Esophagus squamous epithelium (tissue), 5 donors: ENCODE measurements around the gene ATP9B. TPM values are rescaled to one million over a fixed set of nuclear protein-coding genes. Genes with fewer than 3 reads are reported as not detected.

Source experiments
- DNase-seq: peaks from one replicate; lab custom pipeline; 2025; lab: John Stamatoyannopoulos, UW
- H3K27ac ChIP-seq, 4 donors: fragments of 200-600 bp; sonication (generic); one replicate each; pipeline ENCODE4 v1.5.1; 2016 to 2019; ENCODE audit warnings: mild to moderate bottlenecking in 1 of 4
- H3K27me3 ChIP-seq, 4 donors: fragments of 200-600 bp; sonication (generic); 1 replicate in 3 of 4; 2 replicates in 1 of 4; pipeline versions ENCODE4 v1.5.1 to v1.6.0; 2017 to 2021; ENCODE audit warnings: antibody characterized with exemption in 1 of 4
- H3K36me3 ChIP-seq, 3 donors: fragments of 200-600 bp; sonication (generic); one replicate each; pipeline ENCODE4 v1.5.1; 2016 to 2019
- H3K4me1 ChIP-seq, 3 donors: fragments of 200-600 bp; sonication (generic); one replicate each; pipeline ENCODE4 v1.5.1; 2017 to 2019
- H3K4me3 ChIP-seq, 4 donors: fragments of 200-600 bp; sonication (generic); 1 replicate in 3 of 4; 2 replicates in 1 of 4; pipeline ENCODE4 v1.5.1; 2016 to 2019; ENCODE audit warnings: mild to moderate bottlenecking in 2 of 4, moderate library complexity in 1 of 4
- H3K9me3 ChIP-seq, 3 donors: fragments of 200-600 bp; sonication (generic); one replicate each; pipeline ENCODE4 v1.5.1; 2016 to 2019
- POLR2A ChIP-seq, 4 donors: fragments of 450-650 bp; IDR thresholded peaks; one replicate each; pipeline ENCODE4 v1.6.1; 2017; ENCODE audit warnings: antibody characterized with exemption in 4 of 4, mild to moderate bottlenecking in 4 of 4, moderate library complexity in 3 of 4
- WGBS, 2 donors: methylation state at CpG; one replicate each; pipeline ENCODE4 v1.1.5; 2018; 5-methylcytosine and 5-hydroxymethylcytosine counted together
- intact Hi-C: fragments of 100-400 bp; cut with DNase I; formaldehyde crosslinking; loops from one replicate; pipeline ENCODE4 v1.15.0; 2022
- total RNA-seq, 4 donors: library from RNA; depleted of rRNA; stranded (reverse); fragments of >200 nt; gene quantifications; one replicate each; pipeline ENCODE4 v1.1.0, GENCODE V29; 2016
- TF ChIP-seq, protein P1 (sequence below), 6 experiments: fragments of 450-650 bp in 4 of 6; fragments of 200-600 bp in 2 of 6; sonication (generic) in 2 of 6; IDR thresholded peaks; one replicate each; pipeline ENCODE4 v1.5.1; 2016 to 2019; ENCODE audit warnings: antibody characterized with exemption in 6 of 6, mild to moderate bottlenecking in 4 of 6, moderate library complexity in 4 of 6
- donor health status: DM: yes; HTN: yes; CAD: no.

ATP9B gene
- total RNA-seq, 4 donors from 2014 or later, result 12.9 to 46.7 (median 22.0) TPM

DNA sequence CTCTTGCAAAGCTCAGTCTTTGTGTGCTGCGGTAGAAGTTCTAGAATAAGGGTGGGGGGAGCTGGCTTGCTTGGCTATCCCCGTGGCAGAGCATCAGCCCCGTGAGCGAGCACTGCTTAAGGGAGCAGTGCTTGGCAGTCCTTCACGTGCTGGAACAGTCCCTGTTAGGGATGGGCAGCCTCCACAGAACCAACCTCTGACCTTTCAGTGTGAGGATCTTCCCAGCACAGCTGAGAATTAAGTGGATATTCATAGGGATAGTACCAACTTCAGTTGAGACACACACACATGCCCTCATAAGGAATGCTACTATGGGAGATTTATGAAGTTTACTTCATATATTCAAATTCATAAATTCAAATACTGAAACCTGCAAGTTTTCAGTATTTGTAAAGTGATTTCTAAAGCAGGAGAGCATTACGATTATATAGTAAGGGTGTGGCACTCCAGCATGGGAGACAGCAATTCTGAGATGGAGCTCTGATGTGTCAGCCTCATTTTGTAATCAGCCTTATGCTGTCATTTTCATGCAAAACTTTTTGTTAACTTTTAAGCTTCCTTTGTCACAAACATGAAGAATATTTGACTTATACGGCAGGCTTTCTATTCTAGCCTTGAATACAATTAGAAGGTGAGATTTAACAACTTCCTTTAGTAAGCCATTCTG is 39.5 kb downstream of the ATP9B start:
- no peak for DNase-seq
- TF ChIP-seq, protein P1, sequence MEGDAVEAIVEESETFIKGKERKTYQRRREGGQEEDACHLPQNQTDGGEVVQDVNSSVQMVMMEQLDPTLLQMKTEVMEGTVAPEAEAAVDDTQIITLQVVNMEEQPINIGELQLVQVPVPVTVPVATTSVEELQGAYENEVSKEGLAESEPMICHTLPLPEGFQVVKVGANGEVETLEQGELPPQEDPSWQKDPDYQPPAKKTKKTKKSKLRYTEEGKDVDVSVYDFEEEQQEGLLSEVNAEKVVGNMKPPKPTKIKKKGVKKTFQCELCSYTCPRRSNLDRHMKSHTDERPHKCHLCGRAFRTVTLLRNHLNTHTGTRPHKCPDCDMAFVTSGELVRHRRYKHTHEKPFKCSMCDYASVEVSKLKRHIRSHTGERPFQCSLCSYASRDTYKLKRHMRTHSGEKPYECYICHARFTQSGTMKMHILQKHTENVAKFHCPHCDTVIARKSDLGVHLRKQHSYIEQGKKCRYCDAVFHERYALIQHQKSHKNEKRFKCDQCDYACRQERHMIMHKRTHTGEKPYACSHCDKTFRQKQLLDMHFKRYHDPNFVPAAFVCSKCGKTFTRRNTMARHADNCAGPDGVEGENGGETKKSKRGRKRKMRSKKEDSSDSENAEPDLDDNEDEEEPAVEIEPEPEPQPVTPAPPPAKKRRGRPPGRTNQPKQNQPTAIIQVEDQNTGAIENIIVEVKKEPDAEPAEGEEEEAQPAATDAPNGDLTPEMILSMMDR (IDR thresholded peaks at IDR 0.05), result no peak
- TF ChIP-seq POLR2A (IDR thresholded peaks at IDR 0.05), result no peak
- Histone ChIP-seq H3K4me3 (no peak overlapping the region), H3K27ac (no peak overlapping the region), H3K9me3 (no peaks in the 10 kb centered on the region), H3K27me3 (no peaks in the 10 kb centered on the region), H3K4me1 (peaks cover 0 to 15% (median 0%) of the 10 kb centered on the region in 3 donors), H3K36me3 (peaks cover 0 to 6% (median 0%) of the 10 kb centered on the region in 3 donors)
- intact Hi-C loops, result no loop called here
- WGBS, 2 donors, result 54 to 65% methylated on average over 3 to 5 of the region's 7 CpGs

DNA sequence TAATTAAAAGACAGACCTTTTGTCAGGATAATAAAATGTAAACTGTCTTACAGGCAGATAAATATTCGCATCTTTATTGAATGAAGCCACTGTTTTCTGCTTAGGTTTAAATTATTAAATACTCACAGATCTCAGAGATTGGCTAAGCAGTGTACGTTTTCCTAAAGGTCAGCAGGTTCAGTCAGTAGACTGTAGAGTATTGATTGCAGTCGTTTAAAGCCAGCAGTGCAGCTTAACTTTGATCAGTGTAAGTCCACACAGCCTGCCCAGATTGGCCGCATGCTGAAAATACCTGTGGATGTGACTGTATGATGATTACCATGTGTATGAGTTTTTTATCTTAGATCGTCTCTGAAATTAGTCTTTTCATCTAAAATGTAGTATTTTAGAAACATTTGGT is 42.3 kb downstream of the ATP9B start:
- H3K9me3 ChIP-seq, result no peaks in the 10 kb centered on the region
- 83% methylated on average over 5 of the region's 5 CpGs for WGBS, 2 donors
- H3K4me1 ChIP-seq, result peaks cover 0 to 15% (median 0%) of the 10 kb centered on the region in 3 donors
- H3K27me3 ChIP-seq, result no peaks in the 10 kb centered on the region
- no peak overlapping the region for H3K27ac ChIP-seq
- intact Hi-C loops, result no loop called here
- TF ChIP-seq, protein P1 (IDR thresholded peaks at IDR 0.05), result no peak
- no peak for TF ChIP-seq POLR2A (IDR thresholded peaks at IDR 0.05)
- peaks cover 0 to 19% (median 0%) of the 10 kb centered on the region in 3 donors for H3K36me3 ChIP-seq
- no peak for DNase-seq
- no peak overlapping the region for H3K4me3 ChIP-seq

DNA sequence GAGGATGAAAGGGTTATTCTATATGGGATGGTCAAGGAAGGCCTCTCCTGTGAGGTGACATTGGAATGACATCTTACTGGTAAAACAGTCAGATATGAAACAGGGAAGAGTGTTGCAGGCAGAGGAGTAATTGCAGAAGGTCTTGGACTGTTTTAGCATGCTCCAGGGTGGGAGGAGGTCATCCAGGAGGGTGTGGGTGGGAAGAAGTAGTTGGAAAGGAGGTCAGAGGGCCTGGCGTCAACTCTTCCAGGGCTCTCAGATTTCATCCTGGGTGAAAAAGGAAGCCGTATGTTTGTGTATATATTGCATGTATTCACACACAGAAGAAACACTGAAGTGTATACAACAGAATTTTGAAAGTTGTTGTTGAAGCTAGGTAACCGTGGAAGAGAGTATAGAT is 48.2 kb downstream of the ATP9B start:
- WGBS, 2 donors, result 83 to 91% methylated on average over 3 of the region's 3 CpGs

DNA sequence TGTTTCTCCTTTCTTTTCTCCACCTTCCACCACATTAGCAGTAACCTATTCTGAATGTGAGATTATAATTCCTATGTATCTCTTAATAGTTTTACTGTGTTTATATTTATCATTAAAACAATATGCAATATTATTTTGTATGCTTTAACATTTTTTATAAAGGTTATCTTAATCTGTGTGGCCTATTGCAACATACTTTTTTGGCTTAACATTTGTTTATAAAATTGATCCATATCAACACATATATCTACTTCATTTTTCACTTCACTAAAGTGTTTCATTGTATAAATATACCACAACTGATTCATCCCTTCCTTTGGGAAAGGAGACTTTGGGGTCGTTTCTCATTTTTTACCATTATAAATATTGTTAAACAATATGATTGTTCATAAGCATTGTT is 48.6 kb downstream of the ATP9B start:
- no peak overlapping the region for H3K27ac ChIP-seq
- TF ChIP-seq POLR2A (IDR thresholded peaks at IDR 0.05), result no peak
- TF ChIP-seq, protein P1 (IDR thresholded peaks at IDR 0.05), result no peak
- H3K9me3 ChIP-seq, result no peaks in the 10 kb centered on the region
- H3K36me3 ChIP-seq, result peaks cover 0 to 40% (median 0%) of the 10 kb centered on the region in 3 donors
- 45 to 51% methylated on average over 1 of the region's 1 CpG for WGBS, 2 donors
- H3K27me3 ChIP-seq, result no peaks in the 10 kb centered on the region
- H3K4me1 ChIP-seq, result no peaks in the 10 kb centered on the region
- H3K4me3 ChIP-seq, result no peak overlapping the region
- no peak for DNase-seq
- intact Hi-C loops, result no loop called here

More for the DNA sequence above, 48.2 kb downstream of the ATP9B start:
- H3K4me3 ChIP-seq, result no peak overlapping the region
- H3K27ac ChIP-seq, result no peak overlapping the region
- peaks cover 0 to 38% (median 0%) of the 10 kb centered on the region in 3 donors for H3K36me3 ChIP-seq
- no peaks in the 10 kb centered on the region for H3K9me3 ChIP-seq
- intact Hi-C loops, result no loop called here
- no peaks in the 10 kb centered on the region for H3K4me1 ChIP-seq
- TF ChIP-seq, protein P1 (IDR thresholded peaks at IDR 0.05), result no peak
- TF ChIP-seq POLR2A (IDR thresholded peaks at IDR 0.05), result no peak
- DNase-seq, result no peak
- no peaks in the 10 kb centered on the region for H3K27me3 ChIP-seq

DNA sequence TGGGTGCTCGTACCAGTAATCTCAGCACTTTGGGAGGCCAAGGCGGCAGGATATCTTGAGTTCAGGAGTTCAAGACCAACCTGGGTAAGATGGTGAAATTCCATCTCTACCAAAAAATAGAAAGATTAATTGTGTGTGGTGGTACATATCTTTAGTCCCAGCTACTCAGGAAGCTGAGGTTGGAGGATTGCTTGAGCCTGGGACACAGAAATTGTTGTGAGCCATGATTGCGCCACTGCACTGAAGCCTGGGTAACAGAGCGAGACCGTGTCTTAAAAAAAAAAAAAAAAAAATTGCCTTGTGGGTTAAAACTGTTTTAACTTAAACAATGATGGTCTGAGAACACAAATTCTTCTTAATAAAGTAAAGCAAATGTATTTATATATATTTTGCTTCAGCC is 49.6 kb downstream of the ATP9B start:
- TF ChIP-seq, protein P1 (IDR thresholded peaks at IDR 0.05), result no peak
- TF ChIP-seq POLR2A (IDR thresholded peaks at IDR 0.05), result no peak
- H3K36me3 ChIP-seq, result peaks cover 0 to 33% (median 0%) of the 10 kb centered on the region in 3 donors
- H3K4me3 ChIP-seq, result no peak overlapping the region
- no peak for DNase-seq
- H3K9me3 ChIP-seq, result no peaks in the 10 kb centered on the region
- no peaks in the 10 kb centered on the region for H3K27me3 ChIP-seq
- WGBS, 2 donors, result 95 to 97% methylated on average over 5 of the region's 5 CpGs
- no peak overlapping the region for H3K27ac ChIP-seq
- H3K4me1 ChIP-seq, result no peaks in the 10 kb centered on the region
- intact Hi-C loops, result no loop called here
